Measurements from ENCODE around the gene APRT. TPM values are rescaled to one million over a fixed set of nuclear protein-coding genes. Genes with fewer than 3 reads are reported as not detected.

APRT gene
- total RNA-seq, 1 donor from 2014 or later = 207 TPM

GRCh38 chr16:88821168-88821850 is 9.6 kb upstream of the APRT start:
- no peak for ATAC-seq

GRCh38 chr16:88820385-88821025 is 8.8 kb upstream of the APRT start:
- ATAC-seq = no peak

GRCh38 chr16:88819126-88819525 is 7.4 kb upstream of the APRT start:
- no peak for ATAC-seq

GRCh38 chr16:88818575-88818874 is 6.8 kb upstream of the APRT start:
- ATAC-seq = no peak

- ATAC-seq = peak; percentile 2
Measured at GRCh38 chr16:88817785-88818574, 6.3 kb upstream of the APRT start.

GRCh38 chr16:88816736-88817535 is 5.2 kb upstream of the APRT start:
- ATAC-seq = peak; percentile 24

- peak; percentile 20 for ATAC-seq
Measured at GRCh38 chr16:88815901-88816589, 4.3 kb upstream of the APRT start.

- ATAC-seq = no peak
Measured at GRCh38 chr16:88815227-88815626, 3.5 kb upstream of the APRT start.

- no peak for ATAC-seq
Measured at GRCh38 chr16:88814144-88814502, 2.4 kb upstream of the APRT start.

- no peak for ATAC-seq
Measured at GRCh38 chr16:88813269-88814143, 1.8 kb upstream of the APRT start.

GRCh38 chr16:88812513-88813268 is 963 bp upstream of the APRT start:
- no peak for ATAC-seq

GRCh38 chr16:88810912-88811768 is 588 bp downstream of the APRT start:
- ATAC-seq = peak; percentile 71

GRCh38 chr16:88810166-88810911 is 1.4 kb downstream of the APRT start:
- ATAC-seq = no peak

- no peak for ATAC-seq
Measured at GRCh38 chr16:88809676-88810165, 2.0 kb downstream of the APRT start.

GRCh38 chr16:88809068-88809675 is 2.6 kb downstream of the APRT start:
- no peak for ATAC-seq

GRCh38 chr16:88807626-88808453 is 3.9 kb downstream of the APRT start:
- no peak for ATAC-seq

GRCh38 chr16:88807142-88807625 is 4.5 kb downstream of the APRT start:
- no peak for ATAC-seq
